ENCODE data around the gene ZDBF2.

- TF ChIP-seq TOX (CRISPR knock-in tag; IDR thresholded peaks at IDR 0.05; ENCODE audit: borderline replicate concordance) = no peak
- no peak for TF ChIP-seq ZNF8 (CRISPR knock-in tag; IDR thresholded peaks at IDR 0.05)
- no peak for TF ChIP-seq BACH2 (CRISPR knock-in tag; IDR thresholded peaks at IDR 0.05; ENCODE audit: borderline replicate concordance)
- no peak for TF ChIP-seq ESRRG (CRISPR knock-in tag; IDR thresholded peaks at IDR 0.05)
- no peak for TF ChIP-seq OSR1 (CRISPR knock-in tag; IDR thresholded peaks at IDR 0.05)
- TF ChIP-seq PATZ1 (CRISPR knock-in tag; IDR thresholded peaks at IDR 0.05; ENCODE audit: borderline replicate concordance) = no peak
- no peak for TF ChIP-seq ISL1 (CRISPR knock-in tag; IDR thresholded peaks at IDR 0.05)
- no peak for TF ChIP-seq SNAI2 (CRISPR knock-in tag; IDR thresholded peaks at IDR 0.05)
Measured at GRCh38 chr2:206231669-206232286, 42.7 kb upstream of the ZDBF2 start.

All from SK-N-SH treated with all-trans-retinoic acid at 6 μM for 48 hours (cell line).